K562 (cell line): ENCODE measurements around the gene SCMH1. TPM values are rescaled to one million over a fixed set of nuclear protein-coding genes. Genes with fewer than 3 reads are reported as not detected.

Source experiments
- ARID1B ChIP-seq: fragments of 450-650 bp; IDR thresholded peaks from 2 replicates; pipeline ENCODE4 v1.6.1; 2016; ENCODE audit warnings: antibody characterized with exemption, mild to moderate bottlenecking, inconsistent platforms
- CCAR2 ChIP-seq: fragments of 200-400 bp; formaldehyde crosslinking; IDR thresholded peaks from 2 replicates; pipeline ENCODE4 v1.6.1; 2017; ENCODE audit warnings: mild to moderate bottlenecking, low read depth, low read length
- GABPA ChIP-seq: fragments of 200-800 bp; sonication (Bioruptor generic); conservative IDR thresholded peaks from 2 replicates; pipeline ENCODE4 v1.6.1; 2016; ENCODE audit warnings: low read depth, missing genetic modification characterization, missing compliant biosample characterization
- HCFC1 ChIP-seq: IDR thresholded peaks from 2 replicates; pipeline ENCODE4 v1.6.1; 2012; ENCODE audit warnings: low read depth, low read length, improper control_type of control experiment
- HDAC1 ChIP-seq, 2 experiments: fragments of 450-650 bp; IDR thresholded peaks; 2 replicates each; pipeline ENCODE4 v1.6.1; 2016 to 2017; ENCODE audit warnings: inconsistent platforms in 1 of 2, mild to moderate bottlenecking in 1 of 2, moderate library complexity in 1 of 2
- NFXL1 ChIP-seq: fragments of 450-650 bp; formaldehyde crosslinking; IDR thresholded peaks from 2 replicates; pipeline ENCODE4 v1.4.0; 2021; ENCODE audit warnings: mild to moderate bottlenecking
- SAFB2 ChIP-seq: fragments of 200-400 bp; formaldehyde crosslinking; IDR thresholded peaks from 2 replicates; pipeline ENCODE4 v1.6.1; 2018; ENCODE audit warnings: borderline replicate concordance, low read length, low read depth, moderate library complexity; ENCODE audit not compliant: severe bottlenecking
- SRSF3 ChIP-seq: fragments of 200-400 bp; formaldehyde crosslinking; IDR thresholded peaks from 2 replicates; pipeline ENCODE4 v1.6.1; 2016; ENCODE audit warnings: mild to moderate bottlenecking, low read length, moderate library complexity; ENCODE audit not compliant: insufficient read depth
- TBL1XR1 ChIP-seq, 2 experiments: IDR thresholded peaks; 2 replicates each; pipeline ENCODE4 v1.6.1; 2012; ENCODE audit warnings: improper control_type of control experiment in 2 of 2, low read length in 2 of 2, mild to moderate bottlenecking in 1 of 2
- ZC3H4 ChIP-seq: sonication (generic); formaldehyde crosslinking; IDR thresholded peaks from 2 replicates; pipeline ENCODE4 v1.9.0; 2021; ENCODE audit warnings: missing genetic modification reagents, borderline replicate concordance
- ZNF239 ChIP-seq: fragments of 250-450 bp; sonication (Bioruptor Pico); IDR thresholded peaks from 2 replicates; pipeline ENCODE4 v1.4.0; 2020; ENCODE audit warnings: mild to moderate bottlenecking
- ZNF717 ChIP-seq: fragments of 250-450 bp; sonication (Bioruptor Pico); IDR thresholded peaks from 2 replicates; pipeline ENCODE4 v1.5.0; 2021
- polyA plus RNA-seq, 8 experiments: library from polyadenylated mRNA; depleted of rRNA in 4 of 8; stranded (reverse) in 5 of 8; unstranded in 3 of 8; fragments of >200 nt; fragmentation: Nextera tagmentation in 2 of 8; fragmentation: Illumina TruSeq in 1 of 8; extraction: Ambion mirVana in 2 of 8; extraction: Trizol in 1 of 8; gene quantifications; 2 replicates each; pipeline versions ENCODE4 v1.2.1 to v1.2.3, GENCODE V29; 2011 to 2014; ENCODE audit warnings: inconsistent platforms in 1 of 8, missing spikeins in 1 of 8
- total RNA-seq, 7 experiments: library from RNA; depleted of rRNA in 6 of 7; stranded (reverse); fragments of >200 nt in 6 of 7; fragmentation: Illumina TruSeq in 2 of 7; extraction: Trizol in 2 of 7; gene quantifications; 2 replicates each; pipeline versions ENCODE4 v1.2.1 to v1.2.3, GENCODE V29; 2011 to 2021; ENCODE audit warnings: low replicate concordance in 1 of 7
- TF ChIP-seq, protein P1 (sequence below), 2 experiments: fragments of 450-650 bp; IDR thresholded peaks; 2 replicates each; pipeline ENCODE4 v1.6.1; 2016; ENCODE audit warnings: mild to moderate bottlenecking in 2 of 2, borderline replicate concordance in 1 of 2, low read depth in 1 of 2, moderate library complexity in 1 of 2
- TF ChIP-seq, protein P2 (sequence below): fragments of 450-650 bp; conservative IDR thresholded peaks from 2 replicates; pipeline ENCODE4 v1.6.1; 2016; ENCODE audit warnings: missing genetic modification characterization, low read depth, mild to moderate bottlenecking, missing compliant biosample characterization, moderate library complexity
- TF ChIP-seq, protein P3 (sequence below): fragments of 450-650 bp; formaldehyde crosslinking; conservative IDR thresholded peaks from 2 replicates; pipeline ENCODE4 v1.4.0; 2022; ENCODE audit warnings: mild to moderate bottlenecking, missing genetic modification characterization

SCMH1 gene
- total and polyA plus RNA-seq, 9 of the 15 experiments (the other 6 are each of a cell fraction or from before 2014, with no cell fraction given): 8.5 to 37.0 (median 26.8) TPM

DNA sequence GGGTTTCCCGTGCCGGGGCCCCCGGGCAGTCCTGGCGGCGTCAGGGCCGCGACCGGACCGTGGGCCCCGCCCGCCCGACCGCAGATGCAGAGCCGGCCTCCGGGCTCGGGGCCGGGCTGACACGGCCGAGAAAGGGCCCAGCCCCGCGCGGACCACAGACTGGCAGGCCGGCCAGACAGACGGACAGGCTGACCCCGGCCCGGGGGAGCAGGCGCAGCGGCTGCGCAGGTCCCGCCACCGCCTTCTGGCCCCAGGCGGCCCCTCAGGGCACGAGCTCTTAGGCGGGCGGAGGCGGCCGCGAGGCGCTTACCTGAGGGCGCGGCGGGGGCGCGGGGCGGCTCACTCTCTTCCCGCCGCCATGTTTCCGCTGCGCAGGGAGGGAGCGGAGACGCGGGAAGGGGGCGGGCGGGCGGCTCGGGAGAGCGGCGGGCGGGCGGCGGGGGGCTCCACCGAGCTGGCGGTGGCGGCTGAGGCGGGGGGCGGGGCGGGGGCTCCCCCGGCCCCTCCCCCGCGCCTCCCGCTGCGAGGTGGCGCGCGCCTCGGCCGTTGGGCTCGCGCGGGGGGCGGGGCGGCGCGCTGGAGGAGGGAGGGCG lies at the start of gene SCMH1 (continued):
- TF ChIP-seq, protein P1, sequence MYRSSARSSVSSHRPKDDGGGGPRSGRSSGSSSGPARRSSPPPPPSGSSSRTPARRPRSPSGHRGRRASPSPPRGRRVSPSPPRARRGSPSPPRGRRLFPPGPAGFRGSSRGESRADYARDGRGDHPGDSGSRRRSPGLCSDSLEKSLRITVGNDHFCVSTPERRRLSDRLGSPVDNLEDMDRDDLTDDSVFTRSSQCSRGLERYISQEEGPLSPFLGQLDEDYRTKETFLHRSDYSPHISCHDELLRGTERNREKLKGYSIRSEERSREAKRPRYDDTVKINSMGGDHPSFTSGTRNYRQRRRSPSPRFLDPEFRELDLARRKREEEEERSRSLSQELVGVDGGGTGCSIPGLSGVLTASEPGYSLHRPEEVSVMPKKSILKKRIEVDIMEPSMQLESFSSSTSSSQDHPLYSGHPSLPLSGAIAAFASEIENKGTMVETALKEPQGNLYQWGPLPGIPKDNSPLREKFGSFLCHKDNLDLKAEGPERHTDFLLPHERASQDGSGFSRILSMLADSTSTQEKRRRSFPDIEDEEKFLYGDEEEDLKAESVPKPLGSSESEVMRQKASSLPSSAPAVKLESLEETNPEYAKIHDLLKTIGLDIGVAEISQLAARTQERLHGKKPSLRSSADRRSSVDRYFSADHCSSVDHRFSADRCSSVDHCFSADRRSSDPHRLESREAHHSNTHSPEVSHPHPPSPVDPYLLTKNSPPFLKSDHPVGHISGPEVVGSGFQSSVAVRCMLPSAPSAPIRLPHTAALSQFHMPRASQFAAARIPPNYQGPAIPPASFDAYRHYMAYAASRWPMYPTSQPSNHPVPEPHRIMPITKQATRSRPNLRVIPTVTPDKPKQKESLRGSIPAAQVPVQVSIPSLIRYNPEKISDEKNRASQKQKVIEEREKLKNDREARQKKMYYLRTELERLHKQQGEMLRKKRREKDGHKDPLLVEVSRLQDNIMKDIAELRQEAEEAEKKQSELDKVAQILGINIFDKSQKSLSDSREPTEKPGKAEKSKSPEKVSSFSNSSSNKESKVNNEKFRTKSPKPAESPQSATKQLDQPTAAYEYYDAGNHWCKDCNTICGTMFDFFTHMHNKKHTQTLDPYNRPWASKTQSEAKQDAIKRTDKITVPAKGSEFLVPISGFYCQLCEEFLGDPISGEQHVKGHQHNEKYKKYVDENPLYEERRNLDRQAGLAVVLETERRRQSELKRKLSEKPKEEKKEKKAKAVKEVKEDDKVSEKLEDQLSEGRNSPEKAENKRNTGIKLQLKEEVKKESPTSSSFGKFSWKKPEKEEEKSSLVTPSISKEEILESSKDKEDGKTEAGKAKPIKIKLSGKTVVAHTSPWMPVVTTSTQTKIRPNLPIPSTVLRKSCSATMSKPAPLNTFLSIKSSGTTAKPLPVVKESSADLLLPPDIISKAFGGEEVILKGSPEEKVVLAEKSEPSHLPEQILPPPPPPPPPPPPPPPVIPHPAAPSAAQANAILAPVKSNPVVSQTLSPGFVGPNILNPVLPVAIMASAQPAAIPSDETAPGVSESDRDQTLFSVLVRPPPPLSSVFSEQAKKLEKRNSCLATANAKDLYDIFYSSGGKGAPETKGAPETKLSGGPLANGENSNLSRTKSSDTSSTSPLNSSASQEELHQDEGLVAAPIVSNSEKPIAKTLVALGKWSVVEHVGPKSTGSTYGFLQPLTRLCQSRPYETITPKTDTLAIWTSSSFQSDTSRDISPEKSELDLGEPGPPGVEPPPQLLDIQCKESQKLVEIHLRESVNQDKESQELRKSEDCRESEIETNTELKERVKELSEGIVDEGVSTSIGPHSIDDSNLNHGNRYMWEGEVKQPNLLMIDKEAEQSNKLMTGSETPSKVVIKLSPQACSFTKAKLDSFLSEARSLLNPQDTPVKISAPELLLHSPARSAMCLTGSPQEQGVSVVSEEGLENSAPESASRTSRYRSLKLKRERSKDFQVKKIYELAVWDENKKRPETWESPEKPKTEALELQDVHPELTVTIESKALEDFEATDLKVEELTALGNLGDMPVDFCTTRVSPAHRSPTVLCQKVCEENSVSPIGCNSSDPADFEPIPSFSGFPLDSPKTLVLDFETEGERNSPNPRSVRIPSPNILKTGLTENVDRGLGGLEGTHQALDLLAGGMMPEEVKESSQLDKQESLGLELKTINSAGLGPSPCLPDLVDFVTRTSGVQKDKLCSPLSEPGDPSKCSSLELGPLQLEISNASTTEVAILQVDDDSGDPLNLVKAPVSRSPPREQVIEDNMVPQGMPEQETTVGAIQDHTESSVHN (IDR thresholded peaks at IDR 0.05; ENCODE audit: borderline replicate concordance in 1 of 2, low read depth in 1 of 2): no peak
- TF ChIP-seq GABPA (tag) (no peak; the same call in 1 of the 2 replicates), HCFC1 (no peak), NFXL1 (CRISPR knock-in tag) (no peak), ZNF239 (no peak), CCAR2 (no peak), ARID1B (no peak), ZC3H4 (CRISPR knock-in tag) (no peak), SAFB2 (no peak), HDAC1 (IDR thresholded peaks at IDR 0.05) (no peak; a peak in 1 of 4 replicates), TBL1XR1 (IDR thresholded peaks at IDR 0.05; ENCODE audit: low read length in 2 of 2) (no peak), SRSF3 (no peak), ZNF717 (CRISPR knock-in tag) (no peak)
- TF ChIP-seq, protein P2, sequence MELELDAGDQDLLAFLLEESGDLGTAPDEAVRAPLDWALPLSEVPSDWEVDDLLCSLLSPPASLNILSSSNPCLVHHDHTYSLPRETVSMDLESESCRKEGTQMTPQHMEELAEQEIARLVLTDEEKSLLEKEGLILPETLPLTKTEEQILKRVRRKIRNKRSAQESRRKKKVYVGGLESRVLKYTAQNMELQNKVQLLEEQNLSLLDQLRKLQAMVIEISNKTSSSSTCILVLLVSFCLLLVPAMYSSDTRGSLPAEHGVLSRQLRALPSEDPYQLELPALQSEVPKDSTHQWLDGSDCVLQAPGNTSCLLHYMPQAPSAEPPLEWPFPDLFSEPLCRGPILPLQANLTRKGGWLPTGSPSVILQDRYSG (tag): no peak
- TF ChIP-seq, protein P3, sequence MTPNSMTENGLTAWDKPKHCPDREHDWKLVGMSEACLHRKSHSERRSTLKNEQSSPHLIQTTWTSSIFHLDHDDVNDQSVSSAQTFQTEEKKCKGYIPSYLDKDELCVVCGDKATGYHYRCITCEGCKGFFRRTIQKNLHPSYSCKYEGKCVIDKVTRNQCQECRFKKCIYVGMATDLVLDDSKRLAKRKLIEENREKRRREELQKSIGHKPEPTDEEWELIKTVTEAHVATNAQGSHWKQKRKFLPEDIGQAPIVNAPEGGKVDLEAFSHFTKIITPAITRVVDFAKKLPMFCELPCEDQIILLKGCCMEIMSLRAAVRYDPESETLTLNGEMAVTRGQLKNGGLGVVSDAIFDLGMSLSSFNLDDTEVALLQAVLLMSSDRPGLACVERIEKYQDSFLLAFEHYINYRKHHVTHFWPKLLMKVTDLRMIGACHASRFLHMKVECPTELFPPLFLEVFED: no peak
